GM12878 (cell line): ENCODE measurements around the gene WNK1. TPM values are rescaled to one million over a fixed set of nuclear protein-coding genes. Genes with fewer than 3 reads are reported as not detected.

ENCODE experiments used
- ATAC-seq: fragments of 200-7000 bp; cut with Tn5 transposase; 3 replicates; pipeline ENCODE4 v1.9.1; 2020; ENCODE audit warnings: mild to moderate bottlenecking, moderate library complexity
- BruUV-seq: library from RNA; stranded (reverse); fragments of 400-500 nt; replicated peaks from 2 replicates; lab custom pipeline; 2021; lab: Mats Ljungman, UMichigan
- CTCF ChIA-PET: fragments of 300-600 bp; sonication (Branson Sonifier 250); formaldehyde crosslinking; extraction: SDS; loops from one replicate; lab custom pipeline; 2021; ENCODE audit warnings: inconsistent platforms; lab: Yijun Ruan, JAX
- POLR2A ChIA-PET: fragments of 350-600 bp; formaldehyde crosslinking; extraction: SDS; loops from one replicate; lab custom pipeline; 2021; ENCODE audit warnings: inconsistent platforms; lab: Charles Lee
- RAD21 ChIA-PET: fragments of 300-600 bp; sonication (Branson Sonifier 250); formaldehyde crosslinking; loops from one replicate; lab custom pipeline; 2023; ENCODE audit warnings: antibody characterized with exemption; ENCODE audit not compliant: unreplicated experiment; lab: Charles Lee
- SMC1A ChIA-PET: fragments of 300-600 bp; sonication (Branson Sonifier 250); formaldehyde crosslinking; loops from one replicate; lab custom pipeline; 2023; ENCODE audit not compliant: unreplicated experiment, uncharacterized antibody; lab: Charles Lee
- DNase-seq: peaks from one replicate; pipeline ENCODE4 v3.0.0-alpha.2; 2011; ENCODE audit warnings: low read depth, low spot score
- FAIRE-seq: peaks from 3 replicates; lab custom pipeline; 2011; peaks lifted over from hg19 to GRCh38; lab: Jason Lieb, UNC
- H2AFZ ChIP-seq: 2 replicates; pipeline ENCODE4 v1.6.0; 2011; ENCODE audit warnings: low read depth, low read length, control low read depth; ENCODE audit not compliant: control insufficient read depth
- H3K27ac ChIP-seq: 2 replicates; pipeline ENCODE4 v1.5.1; 2011; ENCODE audit warnings: control low read depth; ENCODE audit not compliant: control insufficient read depth, insufficient read depth
- H3K27me3 ChIP-seq, 2 experiments: replicated peaks in 1 of 2; 2 replicates each; pipeline versions ENCODE4 v1.6.0 to v1.6.1; 2011; ENCODE audit warnings: low read length in 1 of 2; ENCODE audit not compliant: control insufficient read depth in 2 of 2, insufficient read depth in 2 of 2
- H3K36me3 ChIP-seq, 2 experiments: 2 replicates each; pipeline ENCODE4 v1.5.1; 2011; ENCODE audit warnings: low read length in 1 of 2; ENCODE audit not compliant: control insufficient read depth in 2 of 2, insufficient read depth in 2 of 2
- H3K4me1 ChIP-seq: 2 replicates; pipeline ENCODE4 v1.6.1; 2011; ENCODE audit warnings: mild to moderate bottlenecking, low read length, moderate library complexity, mixed read lengths; ENCODE audit not compliant: control insufficient read depth, insufficient read depth
- H3K4me2 ChIP-seq: 2 replicates; pipeline ENCODE4 v1.6.0; 2011; ENCODE audit warnings: control low read depth; ENCODE audit not compliant: control insufficient read depth, insufficient read depth
- H3K4me3 ChIP-seq: fragments of 200-600 bp; sonication (generic); 2 replicates; pipeline ENCODE4 v1.5.1; 2016
- H3K79me2 ChIP-seq: 2 replicates; pipeline ENCODE4 v1.6.0; 2011; ENCODE audit warnings: low read length; ENCODE audit not compliant: control insufficient read depth, insufficient read depth
- H3K9ac ChIP-seq: 2 replicates; pipeline ENCODE4 v1.8.0; 2011; ENCODE audit warnings: low read length, control low read depth, mixed read lengths; ENCODE audit not compliant: control insufficient read depth, insufficient read depth
- H3K9me3 ChIP-seq: replicated peaks from 3 replicates; pipeline ENCODE4 v1.5.1; 2011; ENCODE audit warnings: mild to moderate bottlenecking, low read length; ENCODE audit not compliant: control insufficient read depth, insufficient read depth
- H4K20me1 ChIP-seq: 2 replicates; pipeline ENCODE4 v1.6.0; 2011; ENCODE audit not compliant: control insufficient read depth, insufficient read depth
- ASH2L ChIP-seq: fragments of 300-600, 200-600 bp; sonication (generic); IDR thresholded peaks from 2 replicates; pipeline ENCODE4 v1.6.1; 2017; ENCODE audit warnings: low read depth, mild to moderate bottlenecking, borderline replicate concordance
- CREB1 ChIP-seq: IDR thresholded peaks from 2 replicates; pipeline ENCODE4 v1.6.1; 2012; ENCODE audit warnings: low read depth, mild to moderate bottlenecking, inconsistent platforms
- MEF2A ChIP-seq: IDR thresholded peaks from 2 replicates; pipeline ENCODE4 v1.6.1; 2011; ENCODE audit warnings: low read depth, mild to moderate bottlenecking, low read length, moderate library complexity; ENCODE audit not compliant: insufficient read depth
- MXI1 ChIP-seq: fragments of 150-350 bp; IDR thresholded peaks from 2 replicates; pipeline ENCODE4 v1.6.1; 2011; ENCODE audit warnings: low read depth, mild to moderate bottlenecking, inconsistent platforms, low read length, improper control_type of control experiment
- SPI1 ChIP-seq: IDR thresholded peaks from 2 replicates; pipeline ENCODE4 v1.6.1; 2011; ENCODE audit warnings: low read depth, mild to moderate bottlenecking, low read length, moderate library complexity, borderline replicate concordance; ENCODE audit not compliant: insufficient read depth
- TCF7 ChIP-seq: IDR thresholded peaks from 2 replicates; pipeline ENCODE4 v1.6.1; 2014; ENCODE audit warnings: antibody characterized with exemption, borderline replicate concordance
- ZNF384 ChIP-seq: IDR thresholded peaks from 2 replicates; pipeline ENCODE4 v1.6.1; 2012; ENCODE audit warnings: low read depth, mild to moderate bottlenecking, low read length, improper control_type of control experiment, borderline replicate concordance
- WGBS: methylation state at CpG from one replicate; pipeline ENCODE4 v1.1.6; 2016; ENCODE audit warnings: low lambda C conversion rate; ENCODE audit not compliant: insufficient replicate concordance, insufficient coverage; ENCODE audit errors: missing lambda C conversion rate; 5-methylcytosine and 5-hydroxymethylcytosine counted together
- in situ Hi-C: fragments of 300-500 bp; cut with MboI; formaldehyde crosslinking; loops from 9 replicates; pipeline ENCODE4 v1.14.3; 2018; ENCODE audit warnings: mixed read lengths
- intact Hi-C: fragments of 100-400 bp; cut with micrococcal nuclease; formaldehyde crosslinking; loops from one replicate; pipeline ENCODE4 v1.14.2; 2022; ENCODE audit not compliant: unreplicated experiment
- polyA plus RNA-seq, 11 experiments: library from polyadenylated mRNA; depleted of rRNA in 4 of 11; unstranded in 6 of 11; stranded (reverse) in 5 of 11; fragments of >200 nt; fragmentation: Nextera tagmentation in 4 of 11; fragmentation: Illumina TruSeq in 1 of 11; extraction: Ambion mirVana in 4 of 11; extraction: Trizol in 1 of 11; gene quantifications; 1 replicate in 1 of 11; 2 replicates in 10 of 11; pipeline versions ENCODE4 v1.2.1 to v1.2.3, GENCODE V29; 2011 to 2016; ENCODE audit warnings: inconsistent platforms in 2 of 11, missing spikeins in 2 of 11, low read depth in 1 of 11
- total RNA-seq, 4 experiments: library from RNA; depleted of rRNA in 3 of 4; stranded (reverse); fragments of >200 nt in 3 of 4; fragmentation: Illumina TruSeq in 1 of 4; extraction: Trizol in 1 of 4; gene quantifications; 2 replicates each; pipeline versions ENCODE4 v1.2.1 to v1.2.3, GENCODE V29; 2013 to 2021
- TF ChIP-seq, protein P1 (sequence below): IDR thresholded peaks from 2 replicates; pipeline ENCODE4 v1.6.1; 2012; ENCODE audit warnings: mild to moderate bottlenecking, low read depth, low read length

Gene WNK1
- total and polyA plus RNA-seq, 10 of the 15 experiments (the other 5 are each of a cell fraction or from before 2014, with no cell fraction given): 9.6 to 151 (median 86.6) TPM

DNA sequence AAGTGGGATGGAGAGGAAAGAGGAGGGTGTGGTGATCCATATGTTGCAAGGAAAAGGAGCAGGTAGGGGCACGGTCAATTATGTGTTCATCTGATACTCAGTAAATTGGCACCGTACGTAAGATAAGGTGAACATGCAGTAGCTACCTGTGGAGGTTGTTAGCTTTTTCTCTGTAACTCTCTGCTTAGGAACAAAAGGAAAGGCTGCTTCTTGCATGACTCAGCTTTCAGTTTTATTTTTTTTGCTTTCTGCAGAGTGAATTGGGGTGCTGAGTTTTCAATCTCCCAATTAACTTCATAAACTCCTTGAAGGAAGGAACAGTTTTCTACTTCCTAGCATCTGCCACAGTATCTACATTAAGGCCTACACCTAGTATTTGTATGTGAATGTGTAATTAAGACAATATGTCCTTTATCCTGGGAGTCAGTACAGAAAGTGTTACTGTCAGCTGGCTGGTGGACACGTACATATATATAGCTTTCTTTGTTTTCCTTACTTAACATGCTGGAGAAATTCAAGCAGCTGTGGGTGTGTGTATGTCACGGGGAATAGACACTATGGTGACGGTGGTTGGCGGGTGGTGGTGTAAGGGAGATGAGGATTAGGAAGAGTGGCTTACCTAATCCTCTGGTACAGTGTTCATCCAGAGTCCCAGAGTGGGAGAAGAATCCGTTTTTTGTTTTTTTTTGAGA, 40.1 kb upstream of the WNK1 start:
- peaks cover 8% of the 10 kb centered on the region for H3K4me1 ChIP-seq
- no peak overlapping the region for H3K27ac ChIP-seq
- no peaks in the 10 kb centered on the region for H3K9me3 ChIP-seq
- ChIA-PET RAD21 (interaction anchor here (0.9 to 1.3 kb wide), 6 partner anchors 10 to 99 kb away, joined by 3 read pairs; no protein-coding TSS in a partner anchor), SMC1A (interaction anchor here (0.6 to 1.9 kb wide), 9 partner anchors 10 to 271 kb away, joined by 3 to 6 read pairs (median 3); no protein-coding TSS in a partner anchor), POLR2A (interaction anchor here (1.0 to 2.6 kb wide), 5 partner anchors 12 to 99 kb away, joined by 3 to 8 read pairs (median 4); no protein-coding TSS in a partner anchor), CTCF (interaction anchor here (0.8 to 1.5 kb wide), 2 partner anchors 38 to 98 kb away, joined by 3 to 4 read pairs; no protein-coding TSS in a partner anchor)
- TF ChIP-seq ASH2L (no peak), TCF7 (no peak), CREB1 (no peak), ZNF384 (no peak), MXI1 (no peak), SPI1 (no peak), MEF2A (no peak)
- TF ChIP-seq, protein P1, sequence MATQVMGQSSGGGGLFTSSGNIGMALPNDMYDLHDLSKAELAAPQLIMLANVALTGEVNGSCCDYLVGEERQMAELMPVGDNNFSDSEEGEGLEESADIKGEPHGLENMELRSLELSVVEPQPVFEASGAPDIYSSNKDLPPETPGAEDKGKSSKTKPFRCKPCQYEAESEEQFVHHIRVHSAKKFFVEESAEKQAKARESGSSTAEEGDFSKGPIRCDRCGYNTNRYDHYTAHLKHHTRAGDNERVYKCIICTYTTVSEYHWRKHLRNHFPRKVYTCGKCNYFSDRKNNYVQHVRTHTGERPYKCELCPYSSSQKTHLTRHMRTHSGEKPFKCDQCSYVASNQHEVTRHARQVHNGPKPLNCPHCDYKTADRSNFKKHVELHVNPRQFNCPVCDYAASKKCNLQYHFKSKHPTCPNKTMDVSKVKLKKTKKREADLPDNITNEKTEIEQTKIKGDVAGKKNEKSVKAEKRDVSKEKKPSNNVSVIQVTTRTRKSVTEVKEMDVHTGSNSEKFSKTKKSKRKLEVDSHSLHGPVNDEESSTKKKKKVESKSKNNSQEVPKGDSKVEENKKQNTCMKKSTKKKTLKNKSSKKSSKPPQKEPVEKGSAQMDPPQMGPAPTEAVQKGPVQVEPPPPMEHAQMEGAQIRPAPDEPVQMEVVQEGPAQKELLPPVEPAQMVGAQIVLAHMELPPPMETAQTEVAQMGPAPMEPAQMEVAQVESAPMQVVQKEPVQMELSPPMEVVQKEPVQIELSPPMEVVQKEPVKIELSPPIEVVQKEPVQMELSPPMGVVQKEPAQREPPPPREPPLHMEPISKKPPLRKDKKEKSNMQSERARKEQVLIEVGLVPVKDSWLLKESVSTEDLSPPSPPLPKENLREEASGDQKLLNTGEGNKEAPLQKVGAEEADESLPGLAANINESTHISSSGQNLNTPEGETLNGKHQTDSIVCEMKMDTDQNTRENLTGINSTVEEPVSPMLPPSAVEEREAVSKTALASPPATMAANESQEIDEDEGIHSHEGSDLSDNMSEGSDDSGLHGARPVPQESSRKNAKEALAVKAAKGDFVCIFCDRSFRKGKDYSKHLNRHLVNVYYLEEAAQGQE: no peak
- H3K79me2 ChIP-seq: no peaks in the 10 kb centered on the region
- FAIRE-seq (no peak), DNase-seq (no peak), ATAC-seq (no peak; the same call in 1 of the 3 replicates)
- no peaks in the 10 kb centered on the region for H3K27me3 ChIP-seq
- 59% methylated on average over 8 of the region's 8 CpGs for WGBS
- H3K9ac ChIP-seq: peak overlapping the region; percentile 20; the same call in 1 of the 2 replicates
- peak overlapping the region; percentile 85 for H2AFZ ChIP-seq
- in situ Hi-C loops: no loop called here
- intact Hi-C loops: no loop called here
- H4K20me1 ChIP-seq: no peaks in the 10 kb centered on the region
- H3K4me3 ChIP-seq: no peak overlapping the region
- H3K4me2 ChIP-seq: peak overlapping the region; percentile 60
- no TSS peak for BruUV-seq
- no peaks in the 10 kb centered on the region for H3K36me3 ChIP-seq
